ENCODE results near the gene IL18BP. TPM values are rescaled to one million over a fixed set of nuclear protein-coding genes. Genes with fewer than 3 reads are reported as not detected.
A peak's percentile ranks its signal among the peaks of the same experiment; 100 is the strongest.

The IL18BP gene
- total RNA-seq, 1 experiment from 2014 or later = 34.7 TPM

DNA sequence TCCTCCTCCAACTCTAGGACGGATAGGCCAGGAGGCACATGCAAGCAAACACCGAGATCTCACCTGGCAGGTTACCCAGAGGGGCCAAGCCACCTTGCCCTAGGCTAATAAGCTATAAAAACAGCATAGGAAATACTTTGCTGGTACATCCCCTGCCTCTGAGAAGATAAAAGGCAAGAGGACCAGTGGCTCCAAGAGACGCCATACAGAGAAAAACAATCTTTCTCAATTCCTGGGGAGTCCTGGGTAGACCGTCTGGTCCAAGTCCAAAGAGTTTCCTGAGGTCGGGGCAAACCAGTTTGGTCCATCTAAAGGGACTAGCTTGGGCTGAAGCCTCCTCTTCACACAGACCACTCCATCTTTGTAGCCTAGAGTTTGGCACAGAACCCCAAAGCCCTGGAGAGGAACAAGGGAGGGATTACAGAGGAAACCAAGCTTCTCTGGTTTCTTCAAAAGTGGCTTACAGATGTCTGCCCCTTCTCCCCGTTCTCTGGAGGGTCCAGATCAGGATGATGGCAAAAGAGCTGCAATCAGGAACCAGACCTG is 41.2 kb downstream of the IL18BP start:
- CTCF ChIA-PET = interaction anchor here (1.0 to 2.2 kb wide), 11 partner anchors 8 to 391 kb away, joined by 3 to 49 read pairs (median 4); partner anchors contain the start of gene ANAPC15
- Mint-ChIP-seq H3K4me3 (ENCODE audit: unreplicated experiment) (no peak overlapping the region), H3K27ac (ENCODE audit: unreplicated experiment) (no peak overlapping the region), H3K36me3 (ENCODE audit: insufficient read depth, unreplicated experiment) (peaks cover 26% of the 10 kb centered on the region), H3K27me3 (ENCODE audit: insufficient read depth, unreplicated experiment) (no peaks in the 10 kb centered on the region), H3K4me1 (ENCODE audit: low read depth, unreplicated experiment) (peaks cover 12% of the 10 kb centered on the region), H3K9me3 (ENCODE audit: unreplicated experiment) (no peaks in the 10 kb centered on the region)
- BruUV-seq (replicated peaks) = no TSS peak
- H3K4me1 ChIP-seq = peaks cover 31% of the 10 kb centered on the region
- DNase-seq = peak; percentile 72 to 73
- H3K36me3 ChIP-seq (ENCODE audit: control insufficient read depth, insufficient read depth, low read length) = no peaks in the 10 kb centered on the region
- H3K4me3 ChIP-seq (ENCODE audit: low read depth, low read length) = peak overlapping the region; percentile 16
- no peaks in the 10 kb centered on the region for H3K9me3 ChIP-seq
- H3K27me3 ChIP-seq (replicated peaks; ENCODE audit: control insufficient read depth, insufficient read depth, low read length) = no peaks in the 10 kb centered on the region
- POLR2A ChIA-PET = interaction anchor here (0.9 to 1.8 kb wide), 4 partner anchors 9 to 73 kb away, joined by 3 to 6 read pairs (median 5); partner anchors contain the start of gene ANAPC15
- TF ChIP-seq, protein P1, sequence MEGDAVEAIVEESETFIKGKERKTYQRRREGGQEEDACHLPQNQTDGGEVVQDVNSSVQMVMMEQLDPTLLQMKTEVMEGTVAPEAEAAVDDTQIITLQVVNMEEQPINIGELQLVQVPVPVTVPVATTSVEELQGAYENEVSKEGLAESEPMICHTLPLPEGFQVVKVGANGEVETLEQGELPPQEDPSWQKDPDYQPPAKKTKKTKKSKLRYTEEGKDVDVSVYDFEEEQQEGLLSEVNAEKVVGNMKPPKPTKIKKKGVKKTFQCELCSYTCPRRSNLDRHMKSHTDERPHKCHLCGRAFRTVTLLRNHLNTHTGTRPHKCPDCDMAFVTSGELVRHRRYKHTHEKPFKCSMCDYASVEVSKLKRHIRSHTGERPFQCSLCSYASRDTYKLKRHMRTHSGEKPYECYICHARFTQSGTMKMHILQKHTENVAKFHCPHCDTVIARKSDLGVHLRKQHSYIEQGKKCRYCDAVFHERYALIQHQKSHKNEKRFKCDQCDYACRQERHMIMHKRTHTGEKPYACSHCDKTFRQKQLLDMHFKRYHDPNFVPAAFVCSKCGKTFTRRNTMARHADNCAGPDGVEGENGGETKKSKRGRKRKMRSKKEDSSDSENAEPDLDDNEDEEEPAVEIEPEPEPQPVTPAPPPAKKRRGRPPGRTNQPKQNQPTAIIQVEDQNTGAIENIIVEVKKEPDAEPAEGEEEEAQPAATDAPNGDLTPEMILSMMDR (IDR thresholded peaks at IDR 0.05; ENCODE audit: insufficient read depth in 1 of 2, low read depth in 1 of 2, low read length in 1 of 2, severe bottlenecking in 1 of 2, unreplicated experiment in 1 of 2) = no peak
- intact Hi-C loops (cut with micrococcal nuclease; ENCODE audit: unreplicated experiment) = loop anchor here (1.0 kb wide), 3 partner anchors 10 to 40 kb away; partner anchors contain the start of genes LRRC51 and NUMA1

DNA sequence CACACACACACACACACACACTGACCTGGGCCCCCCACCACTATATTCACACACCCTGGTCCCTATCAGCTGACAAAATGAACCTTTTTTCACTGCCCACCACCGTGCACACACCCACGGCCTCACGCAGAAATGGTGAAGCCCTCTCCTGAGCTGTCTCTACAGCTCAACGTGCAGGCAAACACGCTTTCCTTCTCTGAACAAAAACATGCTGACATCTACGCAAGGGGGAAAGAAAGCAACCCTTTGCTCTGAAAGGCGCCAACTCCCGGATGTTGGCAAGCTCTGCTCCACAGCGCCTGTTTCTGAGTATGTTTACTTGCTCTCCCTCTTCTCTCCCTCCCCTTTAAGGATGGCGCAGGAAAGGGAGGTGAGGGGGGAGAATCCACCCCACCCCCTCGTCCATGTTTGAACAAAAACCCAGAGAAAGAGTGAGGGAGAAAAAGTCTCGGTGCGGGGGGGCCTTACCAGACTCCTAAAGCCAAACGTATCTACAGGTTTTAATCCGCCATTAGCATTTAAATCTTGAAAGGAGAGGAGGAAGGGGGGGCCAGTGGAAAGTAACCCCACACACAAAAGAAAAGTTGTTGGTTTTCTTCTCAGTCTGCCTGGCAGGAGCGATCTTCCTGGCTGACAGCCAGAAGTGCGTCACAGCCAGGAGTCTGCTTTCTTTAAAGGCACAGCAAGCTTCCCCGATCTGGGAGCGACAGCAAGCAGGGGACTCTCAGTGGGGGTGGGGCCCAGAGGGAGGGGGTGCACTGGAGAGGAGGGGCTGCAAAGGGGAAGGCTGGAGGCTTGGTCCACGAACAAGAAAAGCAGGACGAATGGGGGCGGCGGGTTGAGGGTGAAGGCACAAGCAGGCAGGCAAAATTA is 42.0 kb downstream of the IL18BP start:
- peaks cover 25% of the 10 kb centered on the region for H3K36me3 Mint-ChIP-seq (ENCODE audit: insufficient read depth, unreplicated experiment)
- no peaks in the 10 kb centered on the region for H3K27me3 ChIP-seq (replicated peaks; ENCODE audit: control insufficient read depth, insufficient read depth, low read length)
- H3K4me1 ChIP-seq = peaks cover 31% of the 10 kb centered on the region
- no peak overlapping the region for H3K27ac Mint-ChIP-seq (ENCODE audit: unreplicated experiment)
- POLR2A ChIA-PET = interaction anchor here (1.6 to 1.8 kb wide), 2 partner anchors 8 to 72 kb away, joined by 4 to 6 read pairs; partner anchors contain the start of gene ANAPC15
- DNase-seq = peak; percentile 37 to 56
- BruUV-seq (replicated peaks) = TSS peak; percentile 43
- no peaks in the 10 kb centered on the region for H3K27me3 Mint-ChIP-seq (ENCODE audit: insufficient read depth, unreplicated experiment)
- peaks cover 12% of the 10 kb centered on the region for H3K4me1 Mint-ChIP-seq (ENCODE audit: low read depth, unreplicated experiment)
- no peak overlapping the region for H3K4me3 Mint-ChIP-seq (ENCODE audit: unreplicated experiment)
- no peaks in the 10 kb centered on the region for H3K9me3 ChIP-seq
- H3K9me3 Mint-ChIP-seq (ENCODE audit: unreplicated experiment) = no peaks in the 10 kb centered on the region
- TF ChIP-seq, protein P1 (IDR thresholded peaks at IDR 0.05; ENCODE audit: insufficient read depth in 1 of 2, low read depth in 1 of 2, low read length in 1 of 2, severe bottlenecking in 1 of 2, unreplicated experiment in 1 of 2) = no peak
- peak overlapping the region; percentile 16 for H3K4me3 ChIP-seq (ENCODE audit: low read depth, low read length)
- CTCF ChIA-PET = interaction anchor here (1.1 to 2.2 kb wide), 4 partner anchors 16 to 103 kb away, joined by 3 to 49 read pairs (median 11); no protein-coding TSS in a partner anchor
- intact Hi-C loops (cut with micrococcal nuclease; ENCODE audit: unreplicated experiment) = no loop called here
- no peaks in the 10 kb centered on the region for H3K36me3 ChIP-seq (ENCODE audit: control insufficient read depth, insufficient read depth, low read length)

DNA sequence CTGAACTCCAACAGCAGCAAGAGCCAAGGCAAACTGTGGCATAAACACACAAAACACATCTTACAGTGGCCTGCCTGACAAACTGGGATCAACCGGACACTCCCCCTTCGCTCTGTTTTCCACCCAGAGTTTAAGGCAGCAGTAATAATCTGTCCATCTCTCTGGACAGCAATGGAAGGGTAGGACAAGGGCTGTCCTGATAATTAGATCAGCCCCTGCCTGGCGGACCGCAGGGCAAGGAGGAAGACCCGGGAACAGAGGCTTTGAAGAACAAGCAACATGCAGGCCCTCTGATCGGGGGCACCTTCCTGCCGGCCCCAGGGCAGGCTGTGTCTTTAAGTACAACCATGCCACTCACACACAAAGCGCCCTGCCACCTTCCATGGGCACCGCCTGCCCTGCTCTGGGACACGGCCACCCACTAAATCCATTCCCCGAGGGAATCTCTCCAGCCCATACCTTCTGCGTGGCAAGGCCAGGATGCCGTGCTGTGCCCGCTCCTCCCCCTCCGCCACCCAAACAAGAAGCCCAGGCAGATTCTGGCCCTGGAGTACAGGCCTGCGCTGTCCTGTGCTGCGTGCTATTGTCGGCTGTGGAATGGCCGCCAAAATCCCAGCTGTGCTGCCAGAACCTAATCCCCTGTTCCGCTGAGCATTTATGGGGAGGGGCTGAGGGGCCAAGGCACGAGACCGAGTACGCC is 42.8 kb downstream of the IL18BP start:
- intact Hi-C loops (cut with micrococcal nuclease; ENCODE audit: unreplicated experiment) = no loop called here
- peaks cover 31% of the 10 kb centered on the region for H3K4me1 ChIP-seq
- Mint-ChIP-seq H3K27me3 (ENCODE audit: insufficient read depth, unreplicated experiment) (no peaks in the 10 kb centered on the region), H3K9me3 (ENCODE audit: unreplicated experiment) (no peaks in the 10 kb centered on the region), H3K4me1 (ENCODE audit: low read depth, unreplicated experiment) (peaks cover 12% of the 10 kb centered on the region), H3K36me3 (ENCODE audit: insufficient read depth, unreplicated experiment) (peaks cover 29% of the 10 kb centered on the region), H3K4me3 (ENCODE audit: unreplicated experiment) (no peak overlapping the region), H3K27ac (ENCODE audit: unreplicated experiment) (no peak overlapping the region)
- CTCF ChIA-PET = interaction anchor here (2.2 kb wide), 1 partner anchor 102 kb away, joined by 5 read pairs; no protein-coding TSS in a partner anchor
- POLR2A ChIA-PET = no interaction called here
- TF ChIP-seq, protein P1 (IDR thresholded peaks at IDR 0.05; ENCODE audit: insufficient read depth in 1 of 2, low read depth in 1 of 2, low read length in 1 of 2, severe bottlenecking in 1 of 2, unreplicated experiment in 1 of 2) = no peak
- no peak for DNase-seq
- no TSS peak for BruUV-seq (replicated peaks)
- no peaks in the 10 kb centered on the region for H3K9me3 ChIP-seq
- H3K4me3 ChIP-seq (ENCODE audit: low read depth, low read length) = peak overlapping the region; percentile 16
- H3K27me3 ChIP-seq (replicated peaks; ENCODE audit: control insufficient read depth, insufficient read depth, low read length) = no peaks in the 10 kb centered on the region
- no peaks in the 10 kb centered on the region for H3K36me3 ChIP-seq (ENCODE audit: control insufficient read depth, insufficient read depth, low read length)
